Measurements from ENCODE around the gene ERC1.

The ERC1 gene

DNA sequence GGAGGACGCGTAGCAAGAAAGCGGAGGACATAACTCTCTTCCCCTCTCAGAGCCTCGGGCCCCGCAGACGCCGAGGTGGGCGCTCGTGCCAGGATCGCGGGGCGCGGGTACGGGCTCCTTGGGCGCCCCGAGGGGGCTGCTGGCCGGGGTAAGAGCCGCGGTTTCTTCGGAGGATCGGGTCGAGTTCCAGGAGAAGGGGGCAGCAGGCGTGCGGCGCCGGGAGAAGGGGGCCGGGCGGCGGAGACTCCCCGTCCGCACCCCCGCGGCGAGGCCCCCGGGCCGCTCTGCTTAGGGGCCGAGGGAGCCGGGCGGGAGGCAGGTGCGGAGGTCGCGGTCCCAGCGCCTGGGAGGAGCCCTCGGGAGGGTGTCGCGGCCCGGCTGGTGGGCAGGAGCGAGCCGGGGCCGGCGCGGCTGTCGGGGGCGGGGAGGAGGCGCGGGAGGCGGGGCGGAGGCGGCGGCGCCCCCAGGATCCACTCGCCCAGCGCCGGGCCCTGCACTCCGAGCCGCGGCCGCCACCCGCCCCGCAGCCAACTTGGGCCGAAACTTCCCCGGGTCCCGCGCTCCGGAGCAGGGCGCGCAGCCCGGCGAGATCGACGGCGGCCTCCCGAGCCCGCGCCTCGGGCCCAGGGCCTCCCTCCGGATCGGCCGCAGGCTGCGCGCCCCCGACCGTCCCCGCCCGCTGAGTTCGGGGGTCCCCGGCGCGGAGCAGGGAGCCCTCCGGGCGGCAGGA is 539.0 kb downstream of the ERC1 start:
- H3K36me3 Mint-ChIP-seq (ENCODE audit: low read depth) = peaks cover 2% of the 10 kb centered on the region
- peaks cover 33% of the 10 kb centered on the region for H3K4me1 Mint-ChIP-seq (ENCODE audit: low read depth)
- no peaks in the 10 kb centered on the region for H3K9me3 Mint-ChIP-seq
- no peak overlapping the region for H3K27ac Mint-ChIP-seq
- DNase-seq (ENCODE audit: low spot score) = no peak
- H3K4me3 Mint-ChIP-seq = peak overlapping the region; percentile 81
- peaks cover 73% of the 10 kb centered on the region for H3K27me3 Mint-ChIP-seq (ENCODE audit: low read depth)

GRCh38 chr12:1530592-1531152 is 539.6 kb downstream of the ERC1 start:
- no peak overlapping the region for H3K4me3 Mint-ChIP-seq
- no peak overlapping the region for H3K27ac Mint-ChIP-seq
- H3K27me3 Mint-ChIP-seq (ENCODE audit: low read depth) = peaks cover 71% of the 10 kb centered on the region
- H3K4me1 Mint-ChIP-seq (ENCODE audit: low read depth) = peaks cover 33% of the 10 kb centered on the region
- DNase-seq (ENCODE audit: low spot score) = no peak
- no peaks in the 10 kb centered on the region for H3K9me3 Mint-ChIP-seq
- H3K36me3 Mint-ChIP-seq (ENCODE audit: low read depth) = peaks cover 2% of the 10 kb centered on the region

DNA sequence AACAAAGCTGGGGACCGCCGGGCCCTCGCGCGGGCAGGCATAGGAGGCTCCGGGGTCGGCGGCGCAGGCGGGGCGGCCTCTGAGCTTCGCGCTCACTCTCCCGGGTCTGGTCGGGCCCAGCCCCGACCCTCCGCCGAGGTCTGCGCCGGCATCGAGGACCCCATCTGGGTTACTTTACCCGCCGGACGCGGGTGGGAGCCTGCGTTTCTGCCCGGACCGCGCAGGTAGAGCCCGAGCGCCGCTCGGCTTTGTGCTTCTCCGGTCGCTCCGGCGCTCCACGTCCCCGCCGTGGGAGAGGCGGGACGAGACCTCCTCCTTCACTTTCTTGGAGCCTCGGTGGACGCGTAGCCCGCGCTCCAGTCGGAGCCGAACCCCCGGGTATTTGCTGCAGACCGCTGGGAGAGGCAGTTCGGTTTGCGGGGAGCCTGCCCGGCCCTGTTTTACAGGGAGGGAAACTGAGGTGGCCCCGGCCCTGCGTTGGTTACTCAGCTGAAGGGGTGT is 540.2 kb downstream of the ERC1 start:
- Mint-ChIP-seq H3K4me1 (ENCODE audit: low read depth) (peaks cover 33% of the 10 kb centered on the region), H3K27ac (no peak overlapping the region), H3K9me3 (no peaks in the 10 kb centered on the region), H3K4me3 (peak overlapping the region; percentile 38), H3K27me3 (ENCODE audit: low read depth) (peaks cover 71% of the 10 kb centered on the region), H3K36me3 (ENCODE audit: low read depth) (peaks cover 2% of the 10 kb centered on the region)
- DNase-seq (ENCODE audit: low spot score) = no peak

DNA sequence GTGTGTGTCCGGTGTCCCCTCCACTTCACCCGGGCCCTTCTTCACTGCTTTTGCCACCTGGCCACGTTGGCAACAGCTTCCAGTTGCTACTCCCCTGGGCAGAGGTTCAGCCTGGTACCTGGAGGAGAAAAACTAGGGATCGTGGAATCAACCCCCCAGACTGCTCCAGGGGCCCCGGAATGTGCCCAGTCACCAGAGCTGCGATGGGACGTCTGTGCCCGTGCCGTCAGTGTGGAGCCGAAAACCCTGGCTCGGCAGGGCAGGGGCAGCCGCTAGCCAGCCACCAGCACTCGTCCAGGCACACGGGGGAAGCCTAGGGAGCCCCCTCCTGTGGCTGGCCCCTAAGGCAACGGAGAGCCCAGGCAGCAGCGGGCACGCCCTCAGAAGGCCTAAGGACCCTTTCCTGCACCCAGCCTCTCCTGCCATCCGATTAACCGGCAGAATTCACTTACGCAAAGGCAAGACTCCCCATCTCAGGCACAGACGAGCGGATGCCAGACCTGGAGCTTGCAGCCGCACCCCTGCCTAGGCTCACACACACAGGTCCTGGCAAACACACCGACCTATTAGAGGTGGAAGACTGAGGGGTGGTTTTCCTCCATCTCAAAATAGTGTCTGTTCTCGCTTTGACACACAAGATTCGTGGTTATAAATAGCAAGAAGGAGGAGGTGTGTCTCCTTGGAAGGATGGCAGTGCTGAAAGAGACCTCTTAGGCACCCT is 540.8 kb downstream of the ERC1 start:
- Mint-ChIP-seq H3K27ac (no peak overlapping the region), H3K36me3 (ENCODE audit: low read depth) (peaks cover 2% of the 10 kb centered on the region), H3K4me1 (ENCODE audit: low read depth) (peaks cover 33% of the 10 kb centered on the region), H3K27me3 (ENCODE audit: low read depth) (peaks cover 71% of the 10 kb centered on the region), H3K4me3 (peak overlapping the region; percentile 85), H3K9me3 (no peaks in the 10 kb centered on the region)
- DNase-seq (ENCODE audit: low spot score) = no peak

GRCh38 chr12:1532375-1533165 is 541.5 kb downstream of the ERC1 start:
- Mint-ChIP-seq H3K4me3 (peak overlapping the region; percentile 85), H3K36me3 (ENCODE audit: low read depth) (peaks cover 2% of the 10 kb centered on the region), H3K27me3 (ENCODE audit: low read depth) (peaks cover 72% of the 10 kb centered on the region), H3K9me3 (no peaks in the 10 kb centered on the region), H3K27ac (no peak overlapping the region), H3K4me1 (ENCODE audit: low read depth) (peaks cover 33% of the 10 kb centered on the region)
- DNase-seq (ENCODE audit: low spot score) = no peak

- Mint-ChIP-seq H3K27ac (peak overlapping the region; percentile 1), H3K9me3 (no peaks in the 10 kb centered on the region), H3K4me1 (ENCODE audit: low read depth) (peaks cover 33% of the 10 kb centered on the region), H3K4me3 (peak overlapping the region; percentile 85), H3K27me3 (ENCODE audit: low read depth) (peaks cover 71% of the 10 kb centered on the region), H3K36me3 (ENCODE audit: low read depth) (peaks cover 2% of the 10 kb centered on the region)
- DNase-seq (ENCODE audit: low spot score) = peak; percentile 32
Measured at GRCh38 chr12:1533205-1533601, 542.2 kb downstream of the ERC1 start.

DNA sequence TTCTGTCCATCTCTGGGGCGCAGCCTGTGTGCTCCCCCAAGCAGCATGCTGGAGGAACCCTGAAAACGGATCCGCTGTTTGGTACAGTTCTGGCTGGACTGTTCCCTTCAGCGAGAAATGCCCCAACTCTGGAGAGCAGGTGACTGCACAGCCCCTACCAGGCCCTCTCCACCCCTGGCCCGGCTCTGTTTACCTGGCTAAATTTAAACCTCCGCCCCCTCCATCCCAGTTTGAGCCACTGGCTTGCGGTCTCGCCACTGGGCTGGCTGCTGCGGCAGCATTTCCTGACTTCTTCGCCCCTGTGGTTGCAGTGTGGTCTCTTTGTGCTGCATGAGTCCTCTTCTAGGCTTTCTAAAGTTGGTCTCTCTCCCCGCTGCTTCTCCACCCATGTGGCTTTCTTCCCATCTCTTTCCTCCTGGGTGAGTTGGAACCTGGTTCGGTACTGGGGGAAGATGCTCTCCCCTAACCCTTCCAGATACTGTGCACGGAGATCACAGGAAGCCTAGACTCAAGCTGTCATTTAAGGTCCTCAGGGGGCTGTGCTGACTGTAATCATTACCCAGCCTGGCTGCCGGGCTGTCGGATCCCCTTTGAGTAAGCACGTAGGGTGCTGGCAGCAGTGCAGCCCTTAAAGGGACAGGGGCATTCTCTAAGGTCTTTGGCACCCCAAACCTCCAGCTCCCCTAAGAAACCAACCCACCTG is 542.7 kb downstream of the ERC1 start:
- DNase-seq (ENCODE audit: low spot score) = peak; percentile 73
- Mint-ChIP-seq H3K9me3 (no peaks in the 10 kb centered on the region), H3K27me3 (ENCODE audit: low read depth) (peaks cover 69% of the 10 kb centered on the region), H3K36me3 (ENCODE audit: low read depth) (peaks cover 2% of the 10 kb centered on the region), H3K27ac (peak overlapping the region; percentile 1), H3K4me1 (ENCODE audit: low read depth) (peaks cover 33% of the 10 kb centered on the region), H3K4me3 (peak overlapping the region; percentile 85)

GRCh38 chr12:1534748-1535147 is 543.7 kb downstream of the ERC1 start:
- peaks cover 69% of the 10 kb centered on the region for H3K27me3 Mint-ChIP-seq (ENCODE audit: low read depth)
- no peak overlapping the region for H3K4me3 Mint-ChIP-seq
- peaks cover 31% of the 10 kb centered on the region for H3K4me1 Mint-ChIP-seq (ENCODE audit: low read depth)
- H3K27ac Mint-ChIP-seq = no peak overlapping the region
- H3K36me3 Mint-ChIP-seq (ENCODE audit: low read depth) = no peaks in the 10 kb centered on the region
- no peak for DNase-seq (ENCODE audit: low spot score)
- H3K9me3 Mint-ChIP-seq = no peaks in the 10 kb centered on the region

DNA sequence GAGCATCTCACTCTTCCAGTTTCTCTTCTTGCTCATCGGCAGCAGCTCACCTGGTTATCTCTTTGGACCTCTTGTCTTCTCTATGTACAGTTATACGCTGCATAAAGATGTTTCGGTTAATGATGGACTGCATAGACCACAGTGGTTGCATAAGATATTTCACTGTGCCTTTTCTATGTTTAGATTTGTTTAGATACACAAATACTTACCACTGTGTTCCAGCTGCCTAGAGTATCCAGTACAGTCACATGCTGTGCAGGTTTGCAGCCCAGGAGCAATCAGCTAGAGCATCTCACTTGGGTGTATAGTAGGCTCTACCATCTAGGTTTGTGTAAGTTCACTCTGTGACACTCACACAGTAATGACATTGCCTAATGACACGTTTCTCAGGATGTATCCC is 545.8 kb downstream of the ERC1 start:
- Mint-ChIP-seq H3K4me1 (ENCODE audit: low read depth) (peaks cover 31% of the 10 kb centered on the region), H3K27me3 (ENCODE audit: low read depth) (peaks cover 75% of the 10 kb centered on the region), H3K9me3 (no peaks in the 10 kb centered on the region), H3K27ac (no peak overlapping the region), H3K36me3 (ENCODE audit: low read depth) (no peaks in the 10 kb centered on the region), H3K4me3 (no peak overlapping the region)
- no peak for DNase-seq (ENCODE audit: low spot score)

DNA sequence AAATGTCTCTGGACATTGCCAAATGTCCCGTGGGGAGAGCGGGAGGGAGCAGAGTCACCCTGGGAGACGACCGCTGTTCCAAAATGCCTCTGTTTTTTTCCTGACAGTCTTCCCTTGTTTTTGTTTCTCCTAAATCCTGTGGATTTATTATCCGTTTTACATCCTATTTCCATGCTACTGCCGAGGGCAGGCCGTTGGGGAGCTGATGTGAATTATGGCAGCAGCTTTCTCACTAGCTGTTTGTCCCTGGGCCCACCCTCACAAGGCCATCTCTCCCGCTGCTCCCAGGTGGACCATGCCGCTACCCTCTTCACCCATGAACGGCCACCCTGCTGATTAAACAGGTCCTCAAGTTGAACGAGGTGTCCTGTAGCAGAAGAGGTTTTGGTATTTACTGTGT is 548.1 kb downstream of the ERC1 start:
- no peak overlapping the region for H3K27ac Mint-ChIP-seq
- peaks cover 68% of the 10 kb centered on the region for H3K27me3 Mint-ChIP-seq (ENCODE audit: low read depth)
- H3K4me1 Mint-ChIP-seq (ENCODE audit: low read depth) = peaks cover 8% of the 10 kb centered on the region
- H3K9me3 Mint-ChIP-seq = no peaks in the 10 kb centered on the region
- no peak for DNase-seq (ENCODE audit: low spot score)
- no peak overlapping the region for H3K4me3 Mint-ChIP-seq
- no peaks in the 10 kb centered on the region for H3K36me3 Mint-ChIP-seq (ENCODE audit: low read depth)

DNA sequence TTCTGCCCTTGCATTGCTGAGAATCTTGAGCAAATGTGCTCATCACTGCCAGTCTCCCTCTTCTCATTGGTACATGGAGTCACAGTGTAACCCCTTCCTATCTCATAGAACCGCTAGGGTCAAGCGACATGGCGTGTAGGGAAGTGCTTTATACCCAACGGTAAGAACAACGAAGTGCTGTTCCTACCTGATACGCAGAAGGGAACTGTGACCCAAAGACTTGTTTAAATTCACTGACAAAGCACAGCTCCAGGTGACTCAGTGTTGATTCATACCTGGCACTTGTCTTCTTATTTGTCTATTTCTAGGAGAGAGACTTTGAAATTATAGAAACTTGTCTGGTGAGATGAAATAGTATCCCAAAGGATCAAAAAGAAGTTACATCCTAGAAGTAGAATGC is 549.7 kb downstream of the ERC1 start:
- DNase-seq (ENCODE audit: low spot score) = no peak
- H3K27ac Mint-ChIP-seq = no peak overlapping the region
- peaks cover 72% of the 10 kb centered on the region for H3K27me3 Mint-ChIP-seq (ENCODE audit: low read depth)
- H3K36me3 Mint-ChIP-seq (ENCODE audit: low read depth) = no peaks in the 10 kb centered on the region
- H3K4me1 Mint-ChIP-seq (ENCODE audit: low read depth) = no peaks in the 10 kb centered on the region
- H3K9me3 Mint-ChIP-seq = no peaks in the 10 kb centered on the region
- H3K4me3 Mint-ChIP-seq = no peak overlapping the region

- H3K4me1 Mint-ChIP-seq (ENCODE audit: low read depth) = no peaks in the 10 kb centered on the region
- no peak for DNase-seq (ENCODE audit: low spot score)
- peaks cover 63% of the 10 kb centered on the region for H3K27me3 Mint-ChIP-seq (ENCODE audit: low read depth)
- H3K27ac Mint-ChIP-seq = no peak overlapping the region
- H3K9me3 Mint-ChIP-seq = no peaks in the 10 kb centered on the region
- no peak overlapping the region for H3K4me3 Mint-ChIP-seq
- H3K36me3 Mint-ChIP-seq (ENCODE audit: low read depth) = no peaks in the 10 kb centered on the region
Measured at GRCh38 chr12:1542599-1542998, 551.6 kb downstream of the ERC1 start.

- Mint-ChIP-seq H3K4me3 (no peak overlapping the region), H3K9me3 (no peaks in the 10 kb centered on the region), H3K27ac (no peak overlapping the region), H3K27me3 (ENCODE audit: low read depth) (peaks cover 44% of the 10 kb centered on the region), H3K4me1 (ENCODE audit: low read depth) (no peaks in the 10 kb centered on the region), H3K36me3 (ENCODE audit: low read depth) (no peaks in the 10 kb centered on the region)
- DNase-seq (ENCODE audit: low spot score) = no peak
Measured at GRCh38 chr12:1544996-1545700, 554.1 kb downstream of the ERC1 start.
